HG03095 (cell line): Measurements from ENCODE around the gene SHE.
"Not testable (repeated sequence)": the region's sequence is repeated elsewhere in the genome, so short reads cannot be mapped to it uniquely, and the experiment has no call there.

Experiments used
- ATAC-seq: cut with Tn5 transposase; IDR thresholded peaks from one replicate; pipeline ENCODE4 v1.9.1; 2021; ENCODE audit warnings: moderate library complexity; ENCODE audit not compliant: unreplicated experiment

Gene SHE

DNA sequence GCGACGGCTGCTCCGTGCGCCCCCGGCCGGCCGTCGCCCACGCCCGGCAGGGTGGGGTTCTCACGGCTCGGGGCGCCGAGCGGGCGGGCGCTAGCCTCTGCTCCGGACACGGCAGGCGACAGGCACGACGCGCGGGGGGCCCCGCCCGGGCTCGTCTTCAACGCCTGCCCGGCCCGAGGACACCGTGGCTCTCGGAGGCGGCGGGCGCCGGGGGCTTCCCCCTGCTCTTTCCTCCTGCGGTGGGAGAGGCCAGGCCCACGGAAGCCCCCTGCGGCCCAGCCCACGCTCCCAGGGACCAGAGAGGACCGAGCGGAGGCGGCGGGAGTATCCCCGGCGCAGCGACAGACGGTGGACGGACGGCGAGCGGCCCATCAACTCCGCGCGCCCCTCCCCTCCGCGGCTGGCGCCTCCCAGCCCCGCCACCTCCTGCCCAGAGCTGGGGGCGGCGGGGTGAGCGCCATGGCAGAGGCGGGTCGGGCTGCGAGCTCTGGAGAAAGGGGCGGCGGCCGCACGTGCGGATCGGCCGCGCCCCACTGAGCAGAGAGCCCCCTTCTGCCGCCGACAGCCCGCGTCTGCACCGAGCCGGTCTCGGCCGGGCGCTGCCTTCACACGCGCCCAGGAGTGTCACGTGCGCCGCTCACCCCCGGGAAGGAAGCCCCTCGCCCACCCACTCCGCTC, at the start of gene SHE, which contains the start of gene TDRD10:
TSS of gene SHE (minus strand) at position 347 of the 678 bp plus-strand sequence. CDS start 386 bp downstream, outside the sequence.
TSS of gene TDRD10 (plus strand) at position 154 of the 678 bp plus-strand sequence. CDS start 4,685 bp downstream, outside the sequence.
- ATAC-seq = no peak

DNA sequence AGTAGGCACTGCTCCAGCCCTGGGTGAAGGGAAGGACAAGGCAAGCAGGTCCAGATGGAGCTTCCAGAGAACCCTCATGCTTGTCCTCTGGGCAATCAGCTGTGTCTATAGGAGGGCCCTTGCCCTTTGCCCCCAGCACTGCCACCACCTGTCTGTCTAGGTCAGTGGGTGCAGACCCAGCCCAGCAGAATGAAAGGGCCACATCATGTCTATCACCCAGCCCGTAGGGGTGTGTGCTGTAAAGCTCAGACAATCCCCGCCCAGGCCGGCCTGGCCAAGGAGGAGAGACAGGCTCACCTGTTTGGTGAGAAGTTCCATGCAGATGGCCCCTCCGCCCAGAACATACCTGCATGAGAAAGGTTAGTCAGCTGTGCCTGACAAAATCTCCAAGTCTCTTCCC, 49.3 kb upstream of the SHE start:
- ATAC-seq = no peak

DNA sequence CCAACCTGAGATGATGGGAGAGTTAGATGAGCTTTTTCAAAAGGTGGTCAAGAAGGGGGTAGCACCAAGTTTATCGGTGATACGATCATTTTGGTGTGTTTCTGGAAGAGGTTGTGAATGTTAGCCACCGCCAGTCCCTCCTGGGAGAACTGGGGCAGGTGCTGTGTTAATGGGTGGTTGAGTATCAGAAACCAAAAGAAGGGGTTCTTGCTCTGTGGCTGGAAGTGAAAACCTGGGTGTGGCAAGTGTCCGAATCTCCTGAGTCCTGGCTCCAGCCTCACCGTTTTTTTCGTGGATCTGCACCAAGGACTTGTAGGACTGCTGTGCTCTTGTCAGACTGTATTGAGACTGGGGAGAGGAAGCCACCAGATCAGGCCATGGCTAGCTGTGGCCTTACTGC, 48.4 kb upstream of the SHE start:
- no peak for ATAC-seq

DNA sequence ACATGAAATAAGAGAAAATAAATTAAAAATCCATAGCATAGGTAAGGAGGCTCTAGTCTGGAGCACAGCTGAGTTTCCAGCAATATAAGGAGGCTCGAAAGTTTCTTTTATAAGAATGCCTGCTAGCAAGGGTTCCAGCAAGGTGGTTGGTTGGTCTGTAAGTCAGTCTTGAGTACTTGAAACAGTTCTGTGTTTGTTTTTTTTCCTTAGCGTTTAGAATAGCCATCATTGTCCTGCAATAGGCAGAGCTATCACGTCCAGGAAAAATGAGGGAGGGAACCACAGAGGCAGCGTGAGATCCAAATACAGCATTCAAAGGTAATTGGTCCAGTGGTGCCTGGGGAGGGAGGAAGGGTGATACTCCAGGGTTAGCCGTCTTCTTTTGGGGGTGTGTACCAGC, 47.9 kb upstream of the SHE start:
- ATAC-seq = no peak

DNA sequence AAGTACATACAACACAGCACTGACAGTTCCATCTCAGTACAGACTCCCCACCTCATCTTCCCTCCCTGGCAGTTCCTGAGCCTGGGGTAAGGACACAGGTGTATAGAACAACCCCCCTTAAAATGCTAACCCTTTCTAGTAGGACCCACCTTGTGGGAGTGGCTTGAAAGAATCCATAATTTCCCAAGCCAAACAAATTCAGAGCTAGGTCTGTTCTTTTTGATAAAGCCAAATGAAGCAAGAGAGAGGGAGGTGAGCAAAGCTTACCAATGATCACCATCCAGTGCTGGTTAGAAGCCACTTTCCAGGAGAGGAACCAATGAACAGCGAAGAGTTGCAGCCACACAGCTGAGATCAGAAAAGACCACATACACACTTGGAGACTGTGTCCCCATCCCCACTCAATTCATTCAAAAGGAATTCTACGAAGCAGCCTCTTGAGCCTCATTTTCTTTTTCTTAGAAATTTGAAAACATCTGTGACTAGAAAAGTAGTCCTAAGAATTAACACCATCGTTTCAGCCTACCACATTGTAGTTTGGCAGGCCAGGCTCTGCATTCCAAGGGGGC, 47.1 kb upstream of the SHE start:
- ATAC-seq = no peak

DNA sequence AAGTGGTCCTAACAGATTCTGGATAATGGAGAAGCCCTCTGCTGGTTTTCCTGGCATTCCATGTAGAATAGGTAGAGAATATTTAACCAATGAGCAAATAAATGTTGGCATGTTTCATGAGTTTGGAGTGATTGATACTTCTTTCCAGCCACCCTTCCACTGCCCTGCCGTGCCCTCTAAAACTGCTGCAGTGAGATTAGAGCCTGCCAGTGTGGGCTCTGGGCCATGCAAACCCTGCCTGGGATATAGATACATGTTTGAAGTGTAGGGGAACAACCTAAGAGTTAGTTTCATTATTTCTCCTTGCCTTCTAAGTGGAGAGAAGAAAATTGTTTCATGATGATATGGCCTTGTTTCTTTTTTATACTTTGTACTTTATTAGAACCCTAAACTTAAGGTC, 45.8 kb upstream of the SHE start:
- ATAC-seq = no peak

DNA sequence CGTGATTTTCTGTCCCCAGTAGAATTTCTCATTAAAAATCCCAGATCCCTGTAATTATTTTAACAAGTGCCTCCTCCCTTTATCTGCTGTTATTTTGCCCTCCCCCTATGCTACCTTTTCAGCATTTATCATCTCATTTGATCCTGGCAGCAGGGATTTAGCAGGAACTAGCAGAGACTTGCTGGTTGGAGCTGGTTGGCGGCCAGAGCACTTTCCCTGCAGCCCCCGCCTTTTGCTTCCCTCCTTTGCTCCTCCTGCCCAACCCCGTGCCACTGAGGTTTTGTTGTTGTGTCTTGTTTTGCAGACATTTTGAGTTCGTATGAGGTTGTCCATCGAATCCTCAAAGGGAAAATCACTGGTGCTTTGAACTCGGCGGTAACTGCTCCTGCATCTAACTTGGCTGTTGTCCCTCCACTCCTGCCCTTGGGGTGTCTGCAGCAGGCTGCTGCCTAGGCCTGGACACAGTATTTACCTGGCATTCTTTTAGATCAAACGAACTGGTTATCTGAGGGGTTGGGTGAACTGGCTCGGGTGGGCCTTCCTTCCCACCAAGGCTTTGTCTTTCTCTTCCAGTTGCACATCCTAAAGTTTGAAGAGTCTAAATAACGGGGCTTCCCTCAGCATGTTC, 45.0 kb upstream of the SHE start:
- ATAC-seq = no peak

DNA sequence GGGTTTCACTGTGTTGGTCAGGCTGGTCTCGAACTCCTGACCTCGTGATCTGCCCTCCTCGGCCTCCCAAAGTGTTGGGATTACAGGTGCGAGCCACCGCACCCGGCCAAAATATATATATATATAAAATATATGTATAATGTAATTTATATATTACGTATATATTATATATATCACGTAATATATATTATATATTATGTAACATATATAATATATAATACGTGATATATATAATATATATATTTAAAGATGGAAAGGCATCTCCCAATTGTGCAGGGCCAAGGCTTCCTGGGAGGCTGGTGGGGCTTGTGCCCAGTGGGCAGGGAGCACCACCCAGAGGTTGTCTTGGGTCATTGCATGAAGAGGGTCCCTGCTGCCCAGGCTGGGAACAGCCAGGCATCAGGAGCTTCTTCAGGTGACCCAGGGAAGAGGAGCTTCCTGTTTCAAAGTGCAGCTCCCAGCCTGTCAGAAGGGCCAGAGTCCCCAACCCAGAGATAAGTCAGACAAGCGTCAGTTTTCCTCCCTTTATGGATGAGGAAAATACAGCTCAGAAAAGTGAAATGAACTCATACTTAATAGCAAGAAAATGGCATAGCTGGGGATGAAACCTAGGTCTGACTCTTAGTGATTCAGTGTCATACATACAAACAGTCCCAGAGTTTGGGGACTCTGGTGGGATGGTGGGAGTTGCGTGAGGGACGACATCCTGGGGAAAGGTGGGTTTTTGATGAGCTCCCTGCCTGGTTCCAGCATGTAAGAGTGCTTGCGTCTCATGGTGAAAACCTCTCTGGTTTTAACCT, 44.3 kb upstream of the SHE start:
- no peak for ATAC-seq

DNA sequence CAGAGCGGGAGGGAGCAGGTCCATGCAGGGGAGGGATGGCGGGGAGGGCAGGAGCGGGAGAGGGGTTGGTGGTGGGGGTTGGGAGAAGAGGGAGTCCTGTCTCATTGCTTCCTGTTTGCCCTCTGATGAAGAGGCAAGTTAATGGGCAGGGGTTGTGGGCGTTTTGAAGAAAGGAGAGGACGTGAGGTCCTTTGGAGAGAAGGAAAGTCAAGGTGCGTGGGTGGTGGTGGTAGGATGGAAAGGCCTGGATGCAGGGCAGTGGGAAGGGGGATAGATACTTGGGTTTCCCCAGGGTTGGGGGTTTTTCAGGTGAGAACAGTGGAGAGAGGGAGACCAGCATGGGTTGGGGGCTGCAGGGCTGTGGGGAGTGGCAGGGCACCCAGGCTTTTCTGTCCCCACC, 39.0 kb upstream of the SHE start:
- no peak for ATAC-seq

DNA sequence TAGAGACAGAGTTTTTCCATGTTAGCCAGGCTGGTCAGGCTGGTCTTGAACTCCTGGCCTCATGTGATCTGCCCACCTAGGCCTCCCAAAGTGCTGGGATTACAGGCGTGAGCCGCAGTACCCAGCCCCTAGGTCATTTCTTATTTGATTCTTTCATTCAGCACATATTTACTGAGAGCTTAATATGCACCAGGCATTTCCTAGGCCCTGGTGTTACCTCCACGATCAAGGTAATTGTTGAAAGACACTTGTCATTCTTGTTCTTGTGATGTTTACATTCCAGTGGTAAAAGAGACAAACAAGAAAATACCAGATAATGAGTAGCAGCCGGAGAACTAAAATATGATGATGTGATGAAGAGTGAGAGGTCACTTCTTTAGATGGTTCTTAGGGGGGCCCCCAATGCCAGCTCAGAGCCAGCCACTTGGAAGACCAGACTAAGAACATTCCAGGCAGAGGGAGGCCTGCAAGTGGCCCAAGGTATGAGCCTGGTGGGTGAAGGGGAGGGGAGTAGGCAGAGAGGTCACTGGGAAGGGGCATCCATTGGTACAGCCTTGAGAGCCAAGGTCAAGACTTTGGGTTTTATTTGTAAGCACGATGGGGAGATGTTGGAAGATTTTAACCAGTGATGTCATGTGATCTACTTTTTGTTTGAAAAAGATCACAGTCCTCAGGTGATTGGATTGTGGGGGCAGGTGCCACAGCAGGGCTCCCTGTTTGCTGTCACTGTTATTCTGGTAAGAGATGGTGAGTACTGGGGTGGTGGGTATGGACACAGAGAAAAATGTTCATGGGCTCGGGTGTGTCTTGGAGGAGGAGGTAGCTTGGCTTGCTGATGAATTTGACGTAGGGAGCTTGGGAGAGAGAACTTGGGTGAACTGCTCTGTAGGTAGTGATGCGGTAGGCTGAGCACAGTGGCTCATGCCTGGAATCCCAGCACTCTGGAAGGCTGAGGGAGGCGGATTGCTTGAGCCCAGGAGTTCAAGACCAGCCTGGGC, 37.6 kb upstream of the SHE start:
- ATAC-seq = no peak

DNA sequence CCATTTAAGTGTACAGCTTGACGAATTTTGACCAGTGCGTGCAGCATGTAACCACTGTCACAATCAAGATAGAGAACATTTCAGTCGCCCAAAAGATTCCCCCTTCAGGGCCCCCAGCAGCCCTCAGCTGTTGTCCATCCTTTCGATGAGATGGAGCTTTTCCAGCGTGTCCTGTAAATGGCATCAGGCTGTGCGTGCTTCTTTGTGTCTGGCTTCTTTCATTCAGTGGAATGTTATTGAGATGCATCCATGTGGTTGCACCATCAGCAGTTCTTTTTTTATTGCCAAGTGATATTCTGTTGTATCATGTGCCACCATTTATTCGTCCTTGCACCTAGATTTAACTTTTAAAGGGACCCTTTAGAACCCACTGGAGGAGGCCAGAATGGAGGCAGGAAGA, 34.4 kb upstream of the SHE start:
- no peak for ATAC-seq

DNA sequence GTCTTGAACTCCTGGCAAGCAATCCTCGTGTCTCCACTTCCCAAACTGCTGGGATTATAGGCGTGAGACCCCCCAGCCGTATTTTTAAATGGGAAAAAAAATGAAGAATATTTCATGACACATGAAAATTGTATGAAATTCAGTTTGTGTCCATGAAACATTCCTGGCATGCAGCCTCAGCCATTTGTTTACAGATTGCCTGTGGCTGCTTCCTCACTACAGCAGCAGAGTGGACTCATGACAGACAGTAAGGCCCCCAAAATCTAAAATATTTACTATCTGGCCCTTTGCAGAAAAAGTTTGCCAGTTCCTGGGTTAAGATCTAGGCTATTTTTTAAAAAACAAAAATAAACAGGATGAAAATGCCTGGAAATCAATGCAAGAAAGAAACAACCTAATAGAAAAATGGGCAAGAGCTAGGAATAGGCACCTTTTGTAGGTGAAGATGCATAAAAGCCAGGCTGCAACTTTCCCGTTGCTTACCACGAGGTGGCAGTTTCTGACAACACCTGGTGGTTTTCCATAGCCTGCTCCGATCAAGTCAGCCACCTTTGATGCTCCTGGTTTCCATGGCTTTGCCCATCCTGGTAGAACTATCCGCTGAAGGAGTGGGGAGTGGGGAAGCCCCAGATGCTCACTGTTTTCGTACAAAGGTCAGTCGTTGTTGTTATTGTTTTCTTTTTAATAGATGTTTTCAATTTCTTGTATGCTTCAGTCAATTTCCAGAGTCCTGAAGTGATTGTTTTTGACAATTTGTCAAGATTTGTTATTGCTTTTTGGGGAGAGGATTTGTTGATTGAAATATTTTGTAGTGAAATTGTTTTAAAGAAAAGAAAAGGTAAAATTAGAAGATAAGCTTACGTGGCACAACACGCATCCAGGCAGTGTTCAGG, 32.0 kb upstream of the SHE start:
- no peak for ATAC-seq

DNA sequence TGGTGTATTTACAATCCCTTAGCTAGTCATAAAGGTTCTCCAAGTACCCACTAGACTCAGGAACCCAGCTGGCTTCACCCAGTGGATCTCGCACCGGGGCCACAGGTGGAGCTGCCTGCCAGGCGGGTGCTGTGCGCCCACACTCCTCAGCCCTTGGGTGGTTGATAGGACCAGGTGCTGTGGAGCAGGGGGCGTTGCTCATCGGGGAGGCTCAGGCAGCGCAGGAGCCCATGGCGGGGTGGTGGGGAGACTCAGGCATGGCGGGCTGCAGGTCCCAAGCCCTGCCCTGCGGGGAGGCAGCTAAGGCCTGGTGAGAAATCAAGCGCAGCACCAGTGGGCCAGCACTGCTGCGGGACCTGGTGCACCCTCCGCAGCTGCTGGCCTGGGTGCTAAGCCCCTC, 29.7 kb upstream of the SHE start:
- not testable (repeated sequence) for ATAC-seq

DNA sequence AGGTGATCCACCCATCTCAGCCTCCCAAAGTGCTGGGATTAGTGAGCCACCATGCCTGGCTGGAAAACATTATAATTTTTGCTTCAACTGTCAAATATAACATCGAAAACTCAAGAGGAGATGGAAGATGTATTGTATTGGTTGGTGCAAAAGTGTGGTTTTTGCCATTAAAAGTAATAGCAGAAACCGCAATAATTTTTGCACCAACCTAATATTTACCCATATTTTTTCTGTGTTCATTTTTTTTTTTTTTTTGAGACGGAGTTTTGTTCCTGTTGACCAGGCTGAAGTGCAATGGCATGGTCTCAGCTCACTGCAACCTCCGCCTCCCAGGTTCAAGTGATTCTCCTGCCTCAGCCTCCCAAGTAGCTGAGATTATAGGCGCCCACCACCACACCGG, 27.1 kb upstream of the SHE start:
- ATAC-seq = no peak

DNA sequence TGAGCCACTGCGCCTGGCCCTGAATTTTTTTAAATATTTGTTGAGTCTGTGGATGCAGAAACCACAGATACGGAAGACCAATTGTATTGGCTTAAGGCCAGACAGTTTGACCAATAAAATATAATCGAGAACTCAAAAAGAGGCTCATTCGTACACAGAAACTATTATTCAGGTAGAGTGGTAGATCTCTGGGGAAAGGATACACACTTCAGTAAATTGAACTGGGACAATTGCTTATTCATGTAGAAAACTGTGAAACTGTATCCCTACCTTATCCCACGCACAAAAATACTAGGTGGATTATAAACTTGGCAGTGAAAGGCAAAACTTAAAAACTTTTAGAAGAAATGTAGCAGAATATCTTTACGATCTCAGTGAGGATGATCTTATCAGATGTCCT, 25.0 kb upstream of the SHE start:
- no peak for ATAC-seq

DNA sequence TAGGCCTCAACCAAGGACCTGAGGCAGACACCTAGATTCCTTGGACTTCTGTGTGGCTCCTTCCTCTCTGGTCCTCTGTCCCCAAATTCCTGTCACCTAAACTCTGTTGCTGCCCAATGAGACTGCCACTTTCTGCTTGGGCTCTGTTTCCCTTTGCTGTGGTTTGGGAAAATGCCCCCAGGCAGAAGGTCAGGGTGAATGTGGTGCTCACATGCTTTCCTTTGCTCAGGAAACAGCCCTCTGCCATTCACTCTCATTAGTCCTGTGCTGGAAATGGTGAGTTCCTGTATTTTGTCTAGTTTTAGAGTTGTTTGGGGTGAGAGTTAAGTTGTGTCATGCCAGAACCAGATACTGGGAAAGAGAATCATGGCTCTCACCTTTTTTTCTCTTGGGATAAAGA, 22.7 kb upstream of the SHE start:
- ATAC-seq = no peak

DNA sequence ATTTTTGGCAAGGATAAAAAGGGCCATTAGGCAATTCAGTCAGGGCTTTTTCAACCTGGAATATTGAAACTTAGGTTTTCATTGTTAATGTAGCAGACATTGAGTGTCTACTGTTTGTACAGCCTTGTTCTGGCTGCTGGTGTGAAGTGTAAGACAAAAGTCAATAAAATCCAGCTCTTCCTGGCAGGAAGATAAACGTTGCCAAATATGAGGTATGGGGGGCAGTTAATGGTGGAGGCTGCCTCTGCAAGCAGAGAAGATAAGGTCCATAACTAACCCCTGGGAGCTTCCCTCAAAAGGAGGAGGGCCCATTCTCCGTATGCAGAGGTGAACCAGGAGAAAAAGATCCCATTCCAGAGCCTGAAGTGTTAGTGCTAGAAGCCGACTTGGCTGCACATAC, 19.5 kb upstream of the SHE start:
- ATAC-seq = no peak

DNA sequence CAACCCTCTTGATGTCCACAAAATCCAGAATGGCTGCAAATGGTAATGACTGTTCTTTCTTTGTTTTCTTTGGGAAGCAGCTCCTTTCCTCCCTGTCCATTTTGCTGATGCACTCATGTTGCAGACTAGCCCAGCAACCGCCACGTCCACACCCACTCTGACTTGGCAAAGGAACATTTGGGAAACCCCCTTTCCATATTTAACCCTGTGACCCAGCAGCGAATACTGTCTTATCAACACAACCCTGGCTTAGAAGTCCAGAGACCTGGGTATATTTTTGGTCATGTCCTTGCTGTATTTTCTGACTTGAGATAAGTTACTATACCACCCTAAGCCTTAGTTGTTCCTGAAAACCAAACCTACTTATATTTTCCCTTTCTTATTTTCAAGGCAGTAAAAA, 18.1 kb upstream of the SHE start:
- ATAC-seq = no peak

DNA sequence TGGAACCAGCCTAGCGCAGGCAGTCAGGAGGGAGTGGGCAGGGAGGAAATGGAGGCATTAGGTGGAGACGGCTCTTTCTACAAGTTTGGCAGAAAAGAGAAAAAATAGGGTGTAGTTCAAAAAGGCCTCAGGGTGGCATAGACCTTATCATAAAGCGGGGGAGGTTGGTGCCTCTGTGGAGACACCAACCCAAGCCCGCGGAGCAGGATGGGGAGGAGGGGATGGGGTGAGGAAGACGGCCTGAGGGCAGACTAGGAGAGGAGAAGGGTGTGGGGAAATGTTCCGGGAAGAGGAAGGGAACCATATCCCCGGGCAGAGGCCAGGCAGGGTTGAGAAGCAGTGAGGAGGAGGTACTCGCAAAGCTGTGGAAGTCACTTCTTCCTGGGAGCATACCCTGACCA, 17.4 kb upstream of the SHE start:
- ATAC-seq = no peak
